Caco-2 (cell line): ENCODE data around the gene TFF1. TPM values are rescaled to one million over a fixed set of nuclear protein-coding genes. Genes with fewer than 3 reads are reported as not detected.

Experiments used
- BruUV-seq: library from RNA; stranded (reverse); fragments of 400-500 nt; replicated peaks from 2 replicates; lab custom pipeline; 2021; lab: Mats Ljungman, UMichigan
- CTCF ChIA-PET: fragments of 300-600 bp; sonication (Branson Sonifier 250); formaldehyde crosslinking; loops from one replicate; lab custom pipeline; 2022; ENCODE audit warnings: antibody characterized with exemption; lab: Charles Lee
- POLR2A ChIA-PET: fragments of 300-600 bp; sonication (Branson Sonifier 250); formaldehyde crosslinking; loops from one replicate; lab custom pipeline; 2022; ENCODE audit warnings: antibody characterized with exemption; lab: Charles Lee
- DNase-seq, 2 experiments: peaks; one replicate each; pipeline versions ENCODE4 v3.0.0 to v3.0.0-alpha.2; 2020 to 2022
- H3K27me3 ChIP-seq: replicated peaks from 2 replicates; pipeline ENCODE4 v1.6.0; 2011; ENCODE audit warnings: low read length; ENCODE audit not compliant: control insufficient read depth, insufficient read depth
- H3K36me3 ChIP-seq: 2 replicates; pipeline ENCODE4 v1.5.1; 2011; ENCODE audit warnings: low read length; ENCODE audit not compliant: control insufficient read depth, insufficient read depth
- H3K4me1 ChIP-seq: fragments of 250-450 bp; sonication (Bioruptor Pico); 2 replicates; pipeline ENCODE4 v1.5.1; 2020; ENCODE audit warnings: mild to moderate bottlenecking
- H3K4me3 ChIP-seq: 2 replicates; pipeline ENCODE4 v1.5.1; 2011; ENCODE audit warnings: low read depth, mild to moderate bottlenecking, control low read depth, low read length
- H3K9me3 ChIP-seq: fragments of 250-450 bp; sonication (Bioruptor Pico); 2 replicates; pipeline ENCODE4 v1.5.1; 2020; ENCODE audit warnings: mild to moderate bottlenecking, moderate library complexity
- H3K27ac Mint-ChIP-seq: one replicate; pipeline ENCODE4 v1.8.0; 2022; ENCODE audit warnings: mixed read lengths; ENCODE audit not compliant: unreplicated experiment
- H3K27me3 Mint-ChIP-seq: one replicate; pipeline ENCODE4 v1.8.0; 2022; ENCODE audit warnings: mixed read lengths; ENCODE audit not compliant: insufficient read depth, unreplicated experiment
- H3K36me3 Mint-ChIP-seq: one replicate; pipeline ENCODE4 v1.8.0; 2022; ENCODE audit warnings: mild to moderate bottlenecking, mixed read lengths; ENCODE audit not compliant: insufficient read depth, unreplicated experiment
- H3K4me1 Mint-ChIP-seq: one replicate; pipeline ENCODE4 v1.8.0; 2022; ENCODE audit warnings: low read depth, mixed read lengths; ENCODE audit not compliant: unreplicated experiment
- H3K4me3 Mint-ChIP-seq: one replicate; pipeline ENCODE4 v1.8.0; 2022; ENCODE audit warnings: mild to moderate bottlenecking, moderate library complexity, mixed read lengths; ENCODE audit not compliant: unreplicated experiment
- H3K9me3 Mint-ChIP-seq: one replicate; pipeline ENCODE4 v1.8.0; 2022; ENCODE audit warnings: mixed read lengths; ENCODE audit not compliant: unreplicated experiment
- CTCF ChIP-seq, 2 experiments: fragments of 200-600 bp in 1 of 2; IDR thresholded peaks; 1 replicate in 1 of 2; 2 replicates in 1 of 2; pipeline versions ENCODE4 v1.5.1 to v1.8.0; 2011 to 2022; ENCODE audit warnings: antibody characterized with exemption in 1 of 2, control low read depth in 1 of 2, inconsistent platforms in 1 of 2, low read depth in 1 of 2, low read length in 1 of 2, mild to moderate bottlenecking in 1 of 2, moderate library complexity in 1 of 2; ENCODE audit not compliant: insufficient read depth in 1 of 2, severe bottlenecking in 1 of 2, unreplicated experiment in 1 of 2
- intact Hi-C: fragments of 100-400 bp; cut with micrococcal nuclease; formaldehyde crosslinking; loops from one replicate; pipeline ENCODE4 v1.10.0; 2022; ENCODE audit not compliant: unreplicated experiment
- total RNA-seq: library from RNA; stranded (reverse); gene quantifications from 2 replicates; pipeline ENCODE4 v1.2.3, GENCODE V29; 2022

Gene TFF1
- total RNA-seq, 1 experiment from 2014 or later, result 9.8 TPM

DNA sequence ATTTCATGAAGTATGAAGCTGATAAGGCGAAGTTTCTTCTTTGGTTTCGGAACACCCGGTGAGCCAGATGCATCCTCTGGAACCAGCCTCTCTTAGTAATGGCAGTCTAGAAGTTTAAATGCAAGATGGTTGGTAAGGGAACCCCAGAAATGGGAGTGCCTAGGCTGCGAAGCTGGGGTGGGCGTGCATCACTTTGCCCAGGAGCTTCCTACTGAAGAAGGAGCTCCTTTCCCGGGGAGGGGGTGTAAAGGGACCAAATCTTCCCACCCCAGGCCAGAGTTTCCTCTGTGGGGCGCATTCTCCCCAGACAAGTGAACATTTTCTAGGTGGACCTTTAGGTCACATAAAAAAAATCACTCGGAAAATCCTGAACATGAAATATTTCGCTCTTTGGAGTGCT is 19.9 kb downstream of the TFF1 start:
- Histone ChIP-seq H3K27me3 (no peaks in the 10 kb centered on the region), H3K36me3 (no peaks in the 10 kb centered on the region; the same call in 1 of the 2 replicates), H3K4me3 (no peak overlapping the region), H3K4me1 (peaks cover 11% of the 10 kb centered on the region), H3K9me3 (no peaks in the 10 kb centered on the region)
- Mint-ChIP-seq H3K27ac (no peak overlapping the region), H3K4me3 (no peak overlapping the region), H3K9me3 (no peaks in the 10 kb centered on the region), H3K27me3 (no peaks in the 10 kb centered on the region), H3K36me3 (no peaks in the 10 kb centered on the region), H3K4me1 (peaks cover 10% of the 10 kb centered on the region)
- DNase-seq, result no peak
- no peak for TF ChIP-seq CTCF (IDR thresholded peaks at IDR 0.05; ENCODE audit: insufficient read depth in 1 of 2, low read depth in 1 of 2, low read length in 1 of 2, severe bottlenecking in 1 of 2, unreplicated experiment in 1 of 2)
- ChIA-PET POLR2A (no interaction called here), CTCF (no interaction called here)
- BruUV-seq, result no TSS peak
- intact Hi-C loops, result no loop called here

DNA sequence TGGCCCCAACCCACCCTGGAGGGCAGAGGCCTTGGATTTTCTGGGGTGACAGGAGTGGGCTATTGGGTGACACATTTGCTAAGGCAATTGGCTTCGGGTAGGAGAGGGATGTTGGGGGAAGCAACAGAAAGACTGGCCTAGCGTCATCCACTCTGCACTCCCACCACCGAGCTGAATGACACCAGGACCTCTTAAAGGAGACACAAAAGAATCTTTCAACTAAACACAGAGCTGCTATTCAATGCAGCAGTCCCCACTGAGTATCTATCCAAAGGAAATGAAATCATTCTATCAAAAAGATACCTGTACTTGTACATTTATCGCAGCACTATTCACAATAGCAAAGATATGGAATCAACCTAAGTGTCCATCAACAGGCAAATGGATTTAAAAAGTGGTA is 21.7 kb downstream of the TFF1 start:
- Mint-ChIP-seq H3K27me3 (no peaks in the 10 kb centered on the region), H3K36me3 (no peaks in the 10 kb centered on the region), H3K9me3 (no peaks in the 10 kb centered on the region), H3K27ac (no peak overlapping the region), H3K4me3 (no peak overlapping the region), H3K4me1 (no peaks in the 10 kb centered on the region)
- Histone ChIP-seq H3K4me3 (no peak overlapping the region), H3K36me3 (no peaks in the 10 kb centered on the region; the same call in 1 of the 2 replicates), H3K9me3 (no peaks in the 10 kb centered on the region), H3K4me1 (no peaks in the 10 kb centered on the region), H3K27me3 (no peaks in the 10 kb centered on the region)
- ChIA-PET CTCF (interaction anchor here (0.9 kb wide), 1 partner anchor 37 kb away, joined by 3 read pairs; no protein-coding TSS in a partner anchor), POLR2A (no interaction called here)
- BruUV-seq, result no TSS peak
- TF ChIP-seq CTCF (IDR thresholded peaks at IDR 0.05; ENCODE audit: insufficient read depth in 1 of 2, low read depth in 1 of 2, low read length in 1 of 2, severe bottlenecking in 1 of 2, unreplicated experiment in 1 of 2), result no peak
- intact Hi-C loops, result no loop called here
- no peak for DNase-seq

DNA sequence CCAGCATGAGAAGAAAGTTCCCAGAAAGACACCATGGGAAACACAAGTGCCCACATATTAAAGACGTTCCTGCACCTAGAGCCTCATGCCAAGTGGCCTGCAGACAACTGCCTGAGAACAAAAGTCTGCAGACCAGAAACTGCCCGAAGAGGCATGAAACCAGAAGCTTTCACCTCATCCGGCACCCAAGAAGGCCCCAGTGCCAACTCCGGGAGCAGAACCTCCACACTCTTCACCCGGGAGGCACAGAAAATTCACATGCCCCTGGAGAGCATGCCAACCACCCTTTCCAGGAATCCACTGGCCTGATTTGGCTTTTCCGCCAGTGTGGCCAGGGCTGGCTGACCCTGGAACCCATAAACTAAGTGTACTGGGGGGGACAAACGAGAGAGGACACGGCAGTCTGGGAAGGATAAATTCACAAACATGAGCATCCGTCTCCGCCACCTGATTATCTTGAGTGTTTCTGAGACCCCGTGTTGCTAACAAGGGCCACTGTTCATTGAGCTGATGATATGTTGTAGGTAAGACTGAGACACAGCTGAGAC is 22.3 kb downstream of the TFF1 start:
- Histone ChIP-seq H3K4me1 (no peaks in the 10 kb centered on the region), H3K27me3 (no peaks in the 10 kb centered on the region), H3K9me3 (no peaks in the 10 kb centered on the region), H3K36me3 (no peaks in the 10 kb centered on the region; the same call in 1 of the 2 replicates), H3K4me3 (no peak overlapping the region)
- Mint-ChIP-seq H3K27me3 (no peaks in the 10 kb centered on the region), H3K36me3 (no peaks in the 10 kb centered on the region), H3K27ac (no peak overlapping the region), H3K4me1 (no peaks in the 10 kb centered on the region), H3K4me3 (no peak overlapping the region), H3K9me3 (no peaks in the 10 kb centered on the region)
- CTCF ChIA-PET, result interaction anchor here (0.9 kb wide), 1 partner anchor 38 kb away, joined by 3 read pairs; no protein-coding TSS in a partner anchor
- no peak for DNase-seq
- BruUV-seq, result no TSS peak
- POLR2A ChIA-PET, result no interaction called here
- intact Hi-C loops, result no loop called here
- no peak for TF ChIP-seq CTCF (IDR thresholded peaks at IDR 0.05; ENCODE audit: insufficient read depth in 1 of 2, low read depth in 1 of 2, low read length in 1 of 2, severe bottlenecking in 1 of 2, unreplicated experiment in 1 of 2)
